ENCODE measurements around the gene NTSR2. TPM values are rescaled to one million over a fixed set of nuclear protein-coding genes. Genes with fewer than 3 reads are reported as not detected.

NTSR2 gene
- total and polyA plus RNA-seq, 9 donors = 0.33 to 3.8 (median 0.97) TPM; not detected in 2

GRCh38 chr2:11703700-11704099, 33.7 kb upstream of the NTSR2 start:
- H3K36me3 ChIP-seq = no peaks in the 10 kb centered on the region
- 63 to 82% (median 71%) methylated on average over 1 of the region's 1 CpG for WGBS, 3 donors
- H3K9me3 ChIP-seq = no peaks in the 10 kb centered on the region
- H3K4me3 ChIP-seq = no peak overlapping the region
- TF ChIP-seq CTCF (IDR thresholded peaks at IDR 0.05) (no peak), EP300 (IDR thresholded peaks at IDR 0.05) (no peak), POLR2A (IDR thresholded peaks at IDR 0.05) (no peak)
- H3K27ac ChIP-seq = no peak overlapping the region
- H3K4me1 ChIP-seq (ENCODE audit: insufficient read depth) = peaks cover 7% of the 10 kb centered on the region
- H3K27me3 ChIP-seq = no peaks in the 10 kb centered on the region
- no peak for DNase-seq
- intact Hi-C loops (cut with DNase I) = no loop called here

GRCh38 chr2:11702946-11703345, 33.0 kb upstream of the NTSR2 start:
- WGBS, 3 donors = 93 to 100% (median 93%) methylated on average over 2 of the region's 2 CpGs
- H3K27me3 ChIP-seq = no peaks in the 10 kb centered on the region
- intact Hi-C loops (cut with DNase I) = no loop called here
- no peak for TF ChIP-seq POLR2A (IDR thresholded peaks at IDR 0.05)
- TF ChIP-seq EP300 (IDR thresholded peaks at IDR 0.05) = no peak
- TF ChIP-seq CTCF (IDR thresholded peaks at IDR 0.05) = no peak
- no peak overlapping the region for H3K4me3 ChIP-seq
- no peak overlapping the region for H3K27ac ChIP-seq
- DNase-seq = no peak
- no peaks in the 10 kb centered on the region for H3K9me3 ChIP-seq
- no peaks in the 10 kb centered on the region for H3K36me3 ChIP-seq
- peaks cover 10% of the 10 kb centered on the region for H3K4me1 ChIP-seq (ENCODE audit: insufficient read depth)

GRCh38 chr2:11701751-11702301, 31.8 kb upstream of the NTSR2 start:
- peaks cover 15% of the 10 kb centered on the region for H3K4me1 ChIP-seq (ENCODE audit: insufficient read depth)
- WGBS, 3 donors = 75 to 82% (median 75%) methylated on average over 14 of the region's 14 CpGs
- no peak for DNase-seq
- H3K4me3 ChIP-seq = no peak overlapping the region
- no peaks in the 10 kb centered on the region for H3K36me3 ChIP-seq
- no peaks in the 10 kb centered on the region for H3K27me3 ChIP-seq
- intact Hi-C loops (cut with DNase I) = no loop called here
- no peaks in the 10 kb centered on the region for H3K9me3 ChIP-seq
- no peak overlapping the region for H3K27ac ChIP-seq
- no peak for TF ChIP-seq POLR2A (IDR thresholded peaks at IDR 0.05)
- TF ChIP-seq CTCF (IDR thresholded peaks at IDR 0.05) = no peak
- no peak for TF ChIP-seq EP300 (IDR thresholded peaks at IDR 0.05)

- intact Hi-C loops (cut with DNase I) = no loop called here
- 80 to 95% (median 95%) methylated on average over 5 of the region's 5 CpGs for WGBS, 3 donors
- Histone ChIP-seq H3K36me3 (no peaks in the 10 kb centered on the region), H3K27ac (no peak overlapping the region), H3K4me1 (ENCODE audit: insufficient read depth) (peaks cover 15% of the 10 kb centered on the region), H3K4me3 (no peak overlapping the region), H3K27me3 (no peaks in the 10 kb centered on the region), H3K9me3 (no peaks in the 10 kb centered on the region)
- no peak for DNase-seq
- TF ChIP-seq POLR2A (IDR thresholded peaks at IDR 0.05) (no peak), CTCF (IDR thresholded peaks at IDR 0.05) (no peak)
These were observed 31.2 kb upstream of the NTSR2 start for GRCh38 chr2:11701206-11701605.

All from ovary (tissue), 9 donors.